ENCODE measurements around the gene SCTR.

SCTR gene

DNA sequence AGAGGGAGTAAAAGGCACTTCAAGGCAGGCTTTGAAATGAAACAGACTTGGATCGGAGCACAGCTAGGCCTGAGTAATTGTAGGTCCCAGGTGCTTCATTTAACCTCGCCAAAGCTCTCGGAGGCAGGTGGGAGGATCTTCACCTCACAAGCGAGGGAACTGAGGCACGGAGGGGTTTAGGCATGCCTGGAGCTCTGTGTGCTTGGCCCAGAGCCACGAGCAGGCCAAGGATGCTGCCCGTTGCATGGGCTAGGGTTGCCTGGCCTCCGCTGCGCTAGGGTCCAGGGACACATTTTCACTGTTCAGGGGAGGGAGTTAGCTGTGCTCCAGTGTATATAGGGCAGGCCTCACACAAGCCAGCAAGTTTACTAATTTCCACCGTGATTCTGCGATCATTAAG, 81.4 kb downstream of the SCTR start:
- no peak for DNase-seq (ENCODE audit: low read depth, low spot score)
- TF ChIP-seq, protein P1, sequence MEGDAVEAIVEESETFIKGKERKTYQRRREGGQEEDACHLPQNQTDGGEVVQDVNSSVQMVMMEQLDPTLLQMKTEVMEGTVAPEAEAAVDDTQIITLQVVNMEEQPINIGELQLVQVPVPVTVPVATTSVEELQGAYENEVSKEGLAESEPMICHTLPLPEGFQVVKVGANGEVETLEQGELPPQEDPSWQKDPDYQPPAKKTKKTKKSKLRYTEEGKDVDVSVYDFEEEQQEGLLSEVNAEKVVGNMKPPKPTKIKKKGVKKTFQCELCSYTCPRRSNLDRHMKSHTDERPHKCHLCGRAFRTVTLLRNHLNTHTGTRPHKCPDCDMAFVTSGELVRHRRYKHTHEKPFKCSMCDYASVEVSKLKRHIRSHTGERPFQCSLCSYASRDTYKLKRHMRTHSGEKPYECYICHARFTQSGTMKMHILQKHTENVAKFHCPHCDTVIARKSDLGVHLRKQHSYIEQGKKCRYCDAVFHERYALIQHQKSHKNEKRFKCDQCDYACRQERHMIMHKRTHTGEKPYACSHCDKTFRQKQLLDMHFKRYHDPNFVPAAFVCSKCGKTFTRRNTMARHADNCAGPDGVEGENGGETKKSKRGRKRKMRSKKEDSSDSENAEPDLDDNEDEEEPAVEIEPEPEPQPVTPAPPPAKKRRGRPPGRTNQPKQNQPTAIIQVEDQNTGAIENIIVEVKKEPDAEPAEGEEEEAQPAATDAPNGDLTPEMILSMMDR (IDR thresholded peaks at IDR 0.05; ENCODE audit: low read depth, low read length): no peak
- in situ Hi-C loops (cut with HindIII; ENCODE audit: low sequenced_read_pairs): no loop called here

DNA sequence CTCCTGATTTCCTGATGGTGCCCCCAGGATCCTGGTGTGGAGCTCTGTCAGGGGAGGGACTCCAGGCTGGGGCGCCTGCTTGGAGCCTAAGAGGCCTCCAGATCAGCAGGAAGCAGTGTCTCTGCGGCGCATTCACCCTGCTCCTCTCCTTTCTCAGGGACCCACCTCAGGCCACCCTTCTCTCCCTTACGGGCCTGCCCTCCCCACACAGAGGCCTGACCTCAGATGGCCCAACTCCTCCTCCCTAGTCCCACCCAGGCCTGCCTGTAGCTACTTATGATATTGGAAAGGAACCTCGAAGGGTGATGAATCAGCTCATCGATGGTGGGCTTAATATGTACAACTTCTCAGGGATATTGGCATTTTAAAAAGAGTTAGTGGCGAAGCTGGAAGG, 82.1 kb downstream of the SCTR start:
- no peak overlapping the region for H3K4me3 ChIP-seq (ENCODE audit: low read depth, low read length)
- TF ChIP-seq, protein P1 (IDR thresholded peaks at IDR 0.05; ENCODE audit: low read depth, low read length): no peak
- no peak for DNase-seq (ENCODE audit: low read depth, low spot score)
- in situ Hi-C loops (cut with HindIII; ENCODE audit: low sequenced_read_pairs): no loop called here

More for the DNA sequence above, 81.4 kb downstream of the SCTR start:
- H3K4me3 ChIP-seq (ENCODE audit: low read depth, low read length): no peak overlapping the region

DNA sequence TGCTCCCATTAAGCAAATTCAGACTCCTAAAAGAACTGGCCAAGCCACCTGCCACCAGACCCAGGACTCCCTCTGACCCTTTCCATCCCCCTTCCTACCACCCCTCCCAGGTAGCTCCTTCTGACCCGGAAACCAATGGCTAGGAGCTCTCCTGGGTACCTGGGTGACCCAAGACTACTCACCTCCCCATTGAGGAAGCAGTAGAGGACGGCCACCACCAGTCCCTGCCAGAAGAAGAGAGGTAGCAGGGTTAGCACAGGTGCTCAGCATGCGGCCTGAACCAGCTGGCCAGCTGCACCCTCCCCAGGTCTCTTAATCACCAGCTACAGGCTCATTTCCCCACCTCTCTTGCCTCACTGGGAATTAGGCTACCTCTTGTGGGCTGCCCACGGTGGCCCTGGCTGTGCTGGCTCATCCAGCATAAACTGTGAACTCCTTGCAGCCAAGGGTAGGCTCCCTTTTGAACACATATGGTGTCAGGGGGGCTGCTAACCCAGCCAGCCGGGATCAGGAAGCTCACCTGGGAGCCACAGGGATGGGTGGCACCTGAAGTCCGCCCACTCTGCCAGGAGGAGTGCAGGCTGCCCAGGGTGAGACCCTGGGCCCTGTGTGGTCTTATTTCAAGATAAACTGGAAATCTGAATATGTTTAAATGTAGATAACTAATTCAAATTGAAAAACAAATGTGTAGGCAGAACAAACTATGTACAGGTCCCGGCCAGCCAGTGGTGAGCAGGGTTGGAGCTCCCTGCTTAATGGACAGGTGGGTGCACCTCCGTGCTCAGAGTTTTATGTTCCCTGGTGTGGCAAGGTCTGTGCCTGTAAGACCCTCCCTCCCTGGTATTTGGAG, 82.7 kb downstream of the SCTR start:
- no peak overlapping the region for H3K4me3 ChIP-seq (ENCODE audit: low read depth, low read length)
- DNase-seq (ENCODE audit: low read depth, low spot score): no peak
- in situ Hi-C loops (cut with HindIII; ENCODE audit: low sequenced_read_pairs): no loop called here
- TF ChIP-seq, protein P1 (IDR thresholded peaks at IDR 0.05; ENCODE audit: low read depth, low read length): no peak

DNA sequence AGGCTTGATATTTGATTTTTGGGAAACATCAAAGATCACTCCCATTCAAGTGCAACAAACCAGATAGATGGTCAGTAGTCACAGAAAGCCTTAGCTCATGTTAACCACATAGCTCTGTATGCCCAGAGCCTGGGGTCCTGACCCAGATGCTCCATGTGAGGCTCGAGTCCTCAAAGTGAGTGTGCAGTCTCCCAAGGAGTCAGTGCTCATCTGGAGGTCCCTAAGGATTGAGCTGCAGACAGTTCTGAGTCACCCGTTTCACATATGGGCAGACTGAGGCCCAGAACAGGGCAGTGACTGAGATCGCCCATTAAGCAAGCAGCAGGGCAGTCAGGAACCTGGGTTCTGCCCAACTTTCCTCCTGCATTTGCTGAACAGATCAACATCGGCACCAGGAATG, 83.4 kb downstream of the SCTR start:
- TF ChIP-seq, protein P1 (IDR thresholded peaks at IDR 0.05; ENCODE audit: low read depth, low read length): no peak
- no peak for DNase-seq (ENCODE audit: low read depth, low spot score)
- no peak overlapping the region for H3K4me3 ChIP-seq (ENCODE audit: low read depth, low read length)
- in situ Hi-C loops (cut with HindIII; ENCODE audit: low sequenced_read_pairs): no loop called here

DNA sequence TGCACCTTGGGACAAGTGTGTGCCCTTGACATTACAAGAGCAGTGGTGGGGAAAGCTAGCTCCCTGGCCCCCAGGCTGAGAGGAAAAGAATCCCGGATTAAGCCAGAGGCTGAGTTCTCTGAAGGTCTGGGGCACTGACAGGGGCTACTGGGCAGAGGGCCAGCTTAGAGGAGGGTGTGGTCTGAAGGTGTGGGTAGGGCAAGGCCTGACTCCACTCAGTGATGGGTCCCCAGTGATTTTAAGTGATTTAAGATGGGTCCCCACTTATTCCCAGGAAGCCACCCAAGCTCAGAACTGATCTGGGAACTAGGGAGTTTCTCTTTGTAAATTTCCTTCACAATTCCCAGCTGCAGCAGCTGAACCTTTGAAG, 83.8 kb downstream of the SCTR start:
- in situ Hi-C loops (cut with HindIII; ENCODE audit: low sequenced_read_pairs): no loop called here
- TF ChIP-seq, protein P1 (IDR thresholded peaks at IDR 0.05; ENCODE audit: low read depth, low read length): no peak
- no peak overlapping the region for H3K4me3 ChIP-seq (ENCODE audit: low read depth, low read length)
- no peak for DNase-seq (ENCODE audit: low read depth, low spot score)

DNA sequence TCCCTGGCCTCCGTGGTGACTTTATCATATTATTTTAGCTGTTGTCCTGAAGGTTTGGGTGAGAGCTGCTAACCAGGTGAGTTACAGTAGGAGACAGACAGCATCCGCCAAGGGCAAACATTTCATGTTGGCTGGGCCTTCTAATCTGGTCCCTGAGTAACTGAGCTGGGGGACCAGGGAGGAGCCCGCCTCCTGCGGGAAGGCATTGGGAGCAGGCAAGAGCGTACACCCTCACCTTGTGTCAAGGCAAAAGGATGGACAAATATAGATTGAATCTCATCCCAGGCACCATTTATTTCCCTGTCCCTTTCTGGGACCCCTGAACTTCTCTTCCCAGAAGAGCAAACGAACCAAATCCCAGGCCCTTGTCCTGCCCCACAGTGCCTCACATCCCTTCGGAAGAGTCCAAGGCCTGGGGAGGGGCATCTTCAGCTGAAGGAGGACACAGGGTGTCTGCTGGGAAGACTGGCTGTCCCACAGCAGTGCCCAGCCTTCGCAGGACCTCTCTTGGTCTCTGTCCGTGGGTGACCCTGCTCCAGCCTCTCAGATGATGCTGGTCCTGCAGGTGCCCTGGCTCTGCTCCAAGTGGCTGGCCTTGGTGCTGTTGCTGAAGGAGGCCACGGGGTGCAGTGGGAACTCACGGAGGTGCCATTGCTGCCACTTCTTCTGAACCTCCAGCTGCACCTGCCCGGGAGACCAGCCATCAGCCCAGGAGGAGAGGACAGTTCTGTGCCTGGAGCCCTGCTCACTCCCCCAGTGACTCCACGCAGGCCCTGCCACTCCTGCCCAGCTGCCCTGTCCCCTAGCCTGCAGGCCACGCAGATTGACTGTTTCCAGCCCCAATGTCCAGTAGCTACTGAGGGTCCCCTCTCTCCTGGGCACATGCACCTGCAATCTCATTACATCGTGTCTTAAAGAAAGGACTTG, 84.4 kb downstream of the SCTR start:
- DNase-seq (ENCODE audit: low read depth, low spot score): no peak
- TF ChIP-seq, protein P1 (IDR thresholded peaks at IDR 0.05; ENCODE audit: low read depth, low read length): no peak
- in situ Hi-C loops (cut with HindIII; ENCODE audit: low sequenced_read_pairs): no loop called here
- H3K4me3 ChIP-seq (ENCODE audit: low read depth, low read length): no peak overlapping the region
